SHP77 treated with DMSO at 0.1 percent for 48 hours (cell line): Measurements from ENCODE around the gene LRRC57.

ENCODE experiments used
- DNase-seq: peaks from one replicate; lab custom pipeline; 2025; lab: John Stamatoyannopoulos, UW

Gene LRRC57

GRCh38 chr15:42490671-42491538, 57.7 kb downstream of the LRRC57 start, which contains the start of gene ZNF106:
ZNF106 (minus strand) TSS chr15:42491141; CDS start chr15:42472289, 18,852 bp downstream.
- DNase-seq, result peak; percentile 74

- DNase-seq, result no peak
Observed at GRCh38 chr15:42490291-42490670, 58.3 kb downstream of the LRRC57 start.
